Activated CD4-positive, alpha-beta T cell treated with anti-CD3 and anti-CD28 coated beads, Interleukin-2, amount 50 U/mL, for 1 hour (primary cell): ENCODE data around the gene BTN1A1.
"Not testable (repeated sequence)": the region's sequence is repeated elsewhere in the genome, so short reads cannot be mapped to it uniquely, and the experiment has no call there.

Experiments
- DNase-seq: peaks from one replicate; pipeline ENCODE4 v3.0.0-alpha.2; 2020

BTN1A1 gene

GRCh38 chr6:26537846-26538571 is 37.9 kb downstream of the BTN1A1 start, which contains the start of gene HMGN4:
Gene HMGN4, plus strand, starts transcription at chr6:26538366. Its CDS starts 6,841 bp downstream, at chr6:26545207.
- DNase-seq = peak; percentile 73

GRCh38 chr6:26538572-26538902 is 38.4 kb downstream of the BTN1A1 start:
- DNase-seq = no peak

DNA sequence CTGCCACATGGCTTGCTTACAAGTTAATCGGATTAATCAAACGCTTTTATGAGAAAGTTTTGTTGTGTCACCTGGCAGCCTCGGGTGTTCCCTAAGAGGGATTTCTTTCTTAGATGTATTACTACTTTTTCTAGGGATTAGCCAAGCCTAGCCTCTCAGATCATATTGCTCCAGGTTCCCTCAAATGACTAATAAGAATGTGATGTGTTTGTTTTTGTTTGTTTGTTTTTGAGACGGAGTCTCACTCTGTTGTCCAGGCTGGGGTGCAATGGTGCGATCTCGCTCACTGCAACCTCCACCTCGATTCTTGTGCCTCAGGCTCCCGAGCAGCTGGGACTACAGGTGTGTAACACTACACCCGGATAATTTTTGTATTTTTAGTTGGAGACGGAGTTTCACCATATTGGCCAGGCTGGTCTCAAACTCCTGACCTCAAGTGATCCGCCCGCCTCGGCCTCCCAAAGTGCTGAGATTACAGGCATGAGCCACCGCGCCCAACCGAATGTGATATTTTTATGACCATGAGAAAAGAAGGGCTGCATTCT is 39.0 kb downstream of the BTN1A1 start:
- no peak for DNase-seq

DNA sequence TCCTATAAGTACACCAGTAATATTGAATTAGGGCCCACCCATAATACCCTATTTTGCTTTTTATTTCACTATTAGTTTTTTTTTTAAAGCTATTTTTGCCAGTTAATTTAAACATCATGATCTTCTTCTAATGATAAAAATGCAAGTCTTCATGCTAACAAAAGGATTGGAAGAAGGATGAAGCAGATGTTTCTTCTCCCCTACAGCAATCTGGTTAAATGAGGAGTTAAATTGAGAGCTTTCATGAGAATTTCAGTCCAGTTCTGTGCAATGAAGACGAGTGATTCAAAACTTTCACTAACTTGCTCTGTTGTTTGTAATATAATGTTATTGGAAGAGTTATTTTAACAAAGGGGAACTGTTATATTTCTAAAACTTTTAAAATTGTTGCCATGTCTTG is 41.5 kb downstream of the BTN1A1 start:
- no peak for DNase-seq

DNA sequence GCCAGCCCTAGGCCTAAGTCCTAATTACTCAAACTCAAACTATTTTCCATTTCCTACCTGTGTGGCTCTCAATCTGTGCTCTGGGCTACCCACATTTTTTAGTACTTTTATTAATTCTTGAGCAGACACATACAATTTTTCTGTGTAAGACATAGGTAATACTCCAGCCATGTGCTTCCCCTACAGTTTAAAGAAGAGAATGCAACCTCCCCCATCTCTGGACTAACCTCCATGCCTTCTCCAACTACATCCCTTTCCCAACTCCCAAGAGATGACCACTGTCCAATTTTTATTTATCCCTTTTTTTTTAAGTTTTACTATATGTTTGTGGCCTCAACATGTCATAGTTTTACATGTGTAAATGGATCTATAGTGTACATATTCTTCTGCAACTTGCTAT is 43.9 kb downstream of the BTN1A1 start:
- no peak for DNase-seq

DNA sequence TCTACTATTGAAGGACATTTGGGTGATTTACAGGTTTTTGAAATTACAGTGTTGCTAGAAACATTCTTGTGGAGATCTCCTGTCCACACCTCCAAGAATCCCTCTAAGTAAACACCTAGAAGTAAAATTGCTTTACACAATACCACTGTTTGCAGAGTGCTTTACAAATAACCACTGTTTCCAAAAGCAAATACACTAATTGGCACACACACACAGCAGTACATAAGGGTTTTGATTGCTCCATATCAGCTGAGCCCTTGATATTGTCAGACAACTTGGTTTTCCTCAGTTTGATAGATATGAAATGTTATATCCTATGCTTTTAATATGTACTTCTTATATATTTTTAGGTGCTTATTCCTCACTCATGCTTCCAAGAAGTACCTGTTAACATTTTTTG is 44.4 kb downstream of the BTN1A1 start:
- no peak for DNase-seq

- DNase-seq = no peak
These were observed 45.5 kb downstream of the BTN1A1 start for GRCh38 chr6:26545627-26546026.

DNA sequence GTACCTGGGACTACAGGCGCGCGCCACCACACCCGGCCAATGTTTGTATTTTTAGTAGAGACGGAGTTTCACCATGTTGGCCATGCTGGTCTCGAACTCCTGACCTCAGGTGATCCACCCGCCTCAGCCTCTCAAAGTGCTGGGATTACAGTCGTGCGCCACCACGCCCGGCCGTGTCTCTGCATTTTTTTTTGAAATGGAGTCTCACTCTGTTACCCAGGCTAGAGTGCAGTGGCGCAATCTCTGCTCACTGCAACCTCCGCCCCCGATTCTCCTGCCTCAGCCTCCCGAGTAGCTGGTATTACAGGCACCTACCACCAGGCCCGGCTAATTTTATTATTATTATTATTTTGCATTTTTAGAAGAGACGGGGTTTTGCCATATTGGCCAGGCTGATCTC is 47.3 kb downstream of the BTN1A1 start:
- DNase-seq = not testable (repeated sequence)

GRCh38 chr6:26550250-26550993 is 50.3 kb downstream of the BTN1A1 start:
- peak; percentile 19 for DNase-seq

DNA sequence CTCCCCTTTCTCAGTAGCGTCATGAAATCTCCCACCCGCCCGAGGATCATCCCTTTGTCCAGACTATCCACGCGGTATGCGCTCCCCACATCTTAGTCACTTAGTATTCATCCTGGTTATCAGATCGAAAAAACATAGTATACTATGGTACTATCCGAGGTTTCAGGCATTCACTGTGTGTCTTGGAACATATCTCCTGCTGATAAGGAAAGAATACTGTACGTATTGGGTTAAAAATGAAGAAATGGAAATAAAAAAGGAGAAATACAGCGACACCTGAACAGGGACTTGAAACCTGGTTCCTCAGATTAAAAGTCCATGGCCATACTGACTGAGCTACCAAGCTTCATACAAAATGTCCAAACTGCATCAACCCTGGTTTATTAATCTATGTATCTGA is 52.1 kb downstream of the BTN1A1 start:
- no peak for DNase-seq

DNA sequence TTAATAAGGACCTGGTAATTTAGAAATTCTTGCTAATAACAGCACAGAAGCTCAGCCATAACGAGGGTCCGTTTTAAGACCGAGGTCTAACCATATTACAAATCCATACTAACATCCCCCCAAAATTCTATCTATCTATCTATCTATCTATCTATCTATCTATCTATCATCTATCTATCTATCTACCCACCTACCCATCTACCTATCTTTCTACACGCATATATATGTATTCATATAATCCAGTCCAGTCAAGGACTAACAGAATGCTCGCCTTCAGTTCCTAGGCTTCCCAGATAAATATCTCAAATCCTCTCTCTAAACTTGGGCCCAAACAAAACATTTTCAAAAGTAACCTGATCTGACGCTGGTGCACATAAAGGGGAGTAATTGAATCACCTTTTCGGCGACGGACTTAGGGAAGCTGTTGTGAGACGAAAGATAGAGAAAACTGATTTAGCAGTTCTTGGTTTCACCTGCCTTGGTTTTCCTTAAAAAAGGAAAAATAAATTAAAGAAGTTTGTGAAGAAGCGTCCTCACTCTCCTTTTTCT is 52.6 kb downstream of the BTN1A1 start:
- DNase-seq = no peak

DNA sequence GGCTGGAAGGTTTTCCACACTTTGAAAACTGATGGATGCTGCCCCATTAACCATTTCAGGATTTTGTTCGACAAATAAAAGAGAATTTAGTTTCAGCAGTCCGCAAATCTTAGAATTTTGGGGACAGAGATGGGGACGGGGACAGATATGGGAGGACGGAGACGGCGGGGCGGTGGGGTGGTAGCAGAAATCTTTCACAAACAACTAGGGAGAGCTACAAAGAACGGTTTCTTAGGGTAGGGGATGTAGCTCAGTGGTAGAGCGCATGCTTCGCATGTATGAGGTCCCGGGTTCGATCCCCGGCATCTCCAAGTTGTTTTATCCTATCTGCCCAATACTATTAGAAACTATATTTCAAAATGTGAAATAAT is 53.1 kb downstream of the BTN1A1 start:
- DNase-seq = peak; percentile 76

GRCh38 chr6:26553635-26554446 is 53.7 kb downstream of the BTN1A1 start:
- DNase-seq = peak; percentile 75

DNA sequence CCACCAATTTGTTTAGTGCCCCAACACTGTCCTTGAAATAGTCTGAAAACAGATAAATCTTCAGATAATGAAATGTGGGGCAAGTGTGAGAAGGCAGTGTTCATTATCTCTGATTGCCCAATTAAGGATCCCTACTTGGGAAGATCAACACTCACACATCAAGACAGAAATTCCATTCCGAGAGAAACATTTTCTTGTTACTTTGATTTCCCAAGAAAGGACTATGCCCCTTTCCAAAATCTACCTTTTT is 54.3 kb downstream of the BTN1A1 start:
- no peak for DNase-seq

DNA sequence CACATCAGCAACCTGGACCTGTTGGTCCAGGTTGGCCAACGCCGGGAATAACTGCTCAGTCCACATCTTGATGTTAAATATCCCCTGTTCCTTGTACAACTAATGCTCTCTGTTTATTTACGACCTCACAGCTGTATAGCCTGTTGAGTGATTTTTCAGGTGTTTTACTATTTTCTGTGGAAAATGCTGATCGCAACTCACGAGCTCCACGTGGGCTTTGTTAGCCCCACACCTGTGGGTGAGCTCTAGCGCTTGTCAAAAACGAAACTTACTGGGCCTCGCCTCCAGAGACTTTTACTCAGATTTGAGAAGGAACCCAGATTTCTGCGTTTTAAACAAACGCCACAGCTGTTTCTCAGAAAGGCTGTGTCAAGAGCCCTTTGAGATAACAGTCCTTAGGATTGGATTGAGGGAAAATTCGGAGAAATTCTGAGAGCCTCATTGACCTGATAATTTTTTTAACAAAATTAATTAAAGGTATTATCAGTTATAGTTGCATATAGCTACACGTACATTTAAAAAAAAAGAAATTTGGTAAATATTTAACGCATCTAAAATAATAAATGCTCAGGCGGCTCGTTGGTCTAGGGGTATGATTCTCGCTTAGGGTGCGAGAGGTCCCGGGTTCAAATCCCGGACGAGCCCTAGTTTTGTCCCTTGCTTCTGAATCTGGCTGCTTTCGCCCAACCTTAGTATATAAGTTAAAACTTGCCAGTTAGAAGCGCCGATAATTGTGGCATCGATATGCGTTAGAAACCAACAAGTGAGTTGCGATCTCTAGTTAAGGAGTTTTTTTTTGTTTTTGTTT is 54.8 kb downstream of the BTN1A1 start:
- peak; percentile 53 for DNase-seq

DNA sequence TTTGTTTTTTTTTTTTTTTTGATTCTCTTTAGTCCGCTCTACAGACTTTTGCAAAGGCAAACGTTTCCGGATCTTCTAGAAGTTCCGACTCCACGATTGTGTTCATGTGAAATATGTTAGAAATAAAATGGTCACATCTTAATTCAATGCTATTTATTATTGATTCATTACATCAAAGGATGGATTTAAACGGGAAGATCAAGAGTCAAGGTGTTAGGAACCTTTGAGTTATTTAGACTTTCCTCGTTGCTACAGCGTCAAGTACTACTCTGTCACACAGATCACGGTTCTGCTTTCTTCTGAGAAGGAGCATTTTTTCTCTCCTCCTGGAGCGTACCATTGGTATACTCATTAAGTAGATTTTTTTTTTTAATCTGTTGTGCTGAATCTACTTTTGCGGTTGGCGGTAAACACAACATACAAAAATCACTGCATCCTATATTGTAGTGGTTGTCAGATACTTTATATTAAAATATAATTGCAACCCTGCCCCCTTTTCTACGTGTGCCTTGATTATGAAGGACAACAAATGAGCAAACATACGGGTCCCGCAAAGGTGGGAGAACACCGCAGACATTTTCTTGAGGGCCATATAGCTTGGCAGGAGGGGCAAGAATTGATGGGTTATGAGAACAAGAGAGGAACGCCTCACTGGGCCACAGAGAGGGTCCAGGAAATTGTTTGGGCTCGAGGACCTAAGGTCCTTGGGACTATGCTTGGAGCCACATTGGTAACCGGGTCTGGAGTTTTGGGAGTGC is 55.6 kb downstream of the BTN1A1 start:
- DNase-seq = no peak

DNA sequence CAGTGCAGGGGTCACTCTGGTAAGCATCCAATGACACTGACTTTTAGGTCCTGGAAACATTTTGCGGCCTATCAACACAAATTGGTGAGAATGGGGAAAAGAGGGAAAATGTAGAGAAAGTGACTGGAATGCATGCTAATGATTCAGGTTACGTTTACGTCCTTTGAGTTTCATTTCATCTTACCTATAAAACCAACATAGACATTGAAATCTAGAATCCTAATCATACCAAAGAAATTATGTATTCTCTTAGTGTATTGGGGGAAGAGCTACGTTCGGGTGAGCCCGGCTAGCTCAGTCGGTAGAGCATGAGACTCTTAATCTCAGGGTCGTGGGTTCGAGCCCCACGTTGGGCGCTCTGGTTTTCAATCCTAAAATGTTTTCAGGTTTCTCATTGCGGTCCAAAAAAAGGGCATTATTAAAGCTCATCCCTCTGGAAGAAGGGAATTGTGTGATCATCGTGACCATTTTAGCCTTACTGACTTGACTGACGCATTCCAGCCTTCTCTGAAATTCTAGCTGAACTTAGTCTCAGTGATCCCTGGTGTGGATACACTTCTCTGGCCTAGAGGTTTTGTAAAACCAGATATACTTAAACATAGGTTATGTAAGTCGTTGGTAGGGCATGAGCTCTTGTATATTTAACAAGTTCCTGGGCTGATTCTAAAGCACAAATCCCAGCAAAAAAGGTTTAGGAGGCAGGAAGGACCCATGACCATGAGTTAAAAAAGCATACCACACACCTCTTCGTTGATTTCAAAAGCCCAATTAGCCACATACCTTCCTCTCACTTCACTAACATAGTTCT is 56.4 kb downstream of the BTN1A1 start:
- DNase-seq = no peak
